HFF-Myc (cell line): ENCODE data around the gene IQCE.

Source experiments
- DNase-seq: peaks from one replicate; pipeline ENCODE4 v3.0.0-alpha.2; 2011; ENCODE audit warnings: low read depth; ENCODE audit errors: extremely low read depth
- H3K4me3 ChIP-seq: replicated peaks from 2 replicates; pipeline ENCODE4 v1.5.1; 2011; ENCODE audit warnings: low read depth, mild to moderate bottlenecking, control low read depth, low read length
- CTCF ChIP-seq: IDR thresholded peaks from 2 replicates; pipeline ENCODE4 v1.5.1; 2012; ENCODE audit warnings: mild to moderate bottlenecking, low read depth, low read length, control low read depth; ENCODE audit errors: missing control alignments

The IQCE gene

GRCh38 chr7:2558629-2559282, at the start of gene IQCE:
Gene IQCE, plus strand, starts transcription at chr7:2558979. Its CDS starts 203 bp downstream, at chr7:2559182.
- TF ChIP-seq CTCF: no peak
- peak within 1 kb of the TSS; percentile 87 for H3K4me3 ChIP-seq
- DNase-seq: peak; percentile 45

- TF ChIP-seq CTCF: no peak
- no peak overlapping the region for H3K4me3 ChIP-seq
- DNase-seq: no peak
Measured at GRCh38 chr7:2509298-2509906, 49.4 kb upstream of the IQCE start.

GRCh38 chr7:2510130-2510776, 48.5 kb upstream of the IQCE start:
- H3K4me3 ChIP-seq: no peak overlapping the region
- DNase-seq: no peak
- TF ChIP-seq CTCF: no peak

- DNase-seq: no peak
- no peak for TF ChIP-seq CTCF
- no peak overlapping the region for H3K4me3 ChIP-seq
Measured at GRCh38 chr7:2510909-2511768, 47.6 kb upstream of the IQCE start.

GRCh38 chr7:2511769-2512168, 47.0 kb upstream of the IQCE start:
- H3K4me3 ChIP-seq: no peak overlapping the region
- no peak for DNase-seq
- TF ChIP-seq CTCF: no peak

- TF ChIP-seq CTCF: no peak
- DNase-seq: no peak
- no peak overlapping the region for H3K4me3 ChIP-seq
Measured at GRCh38 chr7:2512179-2512661, 46.6 kb upstream of the IQCE start.
